Breast epithelium (tissue), 3 donors: Measurements from ENCODE around the gene CERT1.

Experiments
- POLR2A ChIP-seq: fragments of 450-650 bp; IDR thresholded peaks from one replicate; pipeline ENCODE4 v1.6.1; 2016; ENCODE audit warnings: antibody characterized with exemption, mild to moderate bottlenecking, moderate library complexity
- TF ChIP-seq, protein P1 (sequence below), 3 donors: fragments of 450-650 bp; IDR thresholded peaks; one replicate each; pipeline ENCODE4 v1.5.1; 2016 to 2017; ENCODE audit warnings: antibody characterized with exemption in 3 of 3, mild to moderate bottlenecking in 3 of 3, moderate library complexity in 3 of 3

DNA sequence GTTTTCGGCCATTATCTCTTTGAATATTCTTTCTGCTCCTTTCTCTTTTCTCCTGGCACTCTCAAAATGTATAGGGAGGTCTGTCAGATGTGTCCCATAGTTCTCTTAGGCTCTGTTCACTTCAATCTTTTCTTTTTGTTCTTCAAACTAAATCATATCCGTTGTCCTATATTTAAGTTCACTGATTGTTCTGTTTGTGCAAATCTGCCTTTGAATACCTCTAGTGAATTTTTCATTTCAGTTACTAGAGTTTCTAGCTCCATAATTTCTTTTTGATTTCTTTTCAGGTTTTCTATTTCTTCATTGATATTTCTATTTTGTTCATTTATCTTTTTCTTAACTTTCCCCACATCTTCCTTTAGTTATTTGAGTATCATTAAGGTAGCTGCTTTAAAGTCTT lies 65.4 kb downstream of the CERT1 start:
- TF ChIP-seq, protein P1, sequence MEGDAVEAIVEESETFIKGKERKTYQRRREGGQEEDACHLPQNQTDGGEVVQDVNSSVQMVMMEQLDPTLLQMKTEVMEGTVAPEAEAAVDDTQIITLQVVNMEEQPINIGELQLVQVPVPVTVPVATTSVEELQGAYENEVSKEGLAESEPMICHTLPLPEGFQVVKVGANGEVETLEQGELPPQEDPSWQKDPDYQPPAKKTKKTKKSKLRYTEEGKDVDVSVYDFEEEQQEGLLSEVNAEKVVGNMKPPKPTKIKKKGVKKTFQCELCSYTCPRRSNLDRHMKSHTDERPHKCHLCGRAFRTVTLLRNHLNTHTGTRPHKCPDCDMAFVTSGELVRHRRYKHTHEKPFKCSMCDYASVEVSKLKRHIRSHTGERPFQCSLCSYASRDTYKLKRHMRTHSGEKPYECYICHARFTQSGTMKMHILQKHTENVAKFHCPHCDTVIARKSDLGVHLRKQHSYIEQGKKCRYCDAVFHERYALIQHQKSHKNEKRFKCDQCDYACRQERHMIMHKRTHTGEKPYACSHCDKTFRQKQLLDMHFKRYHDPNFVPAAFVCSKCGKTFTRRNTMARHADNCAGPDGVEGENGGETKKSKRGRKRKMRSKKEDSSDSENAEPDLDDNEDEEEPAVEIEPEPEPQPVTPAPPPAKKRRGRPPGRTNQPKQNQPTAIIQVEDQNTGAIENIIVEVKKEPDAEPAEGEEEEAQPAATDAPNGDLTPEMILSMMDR (IDR thresholded peaks at IDR 0.05) = no peak
- no peak for TF ChIP-seq POLR2A
